Measurements from ENCODE around the gene JAZF1. TPM values are rescaled to one million over a fixed set of nuclear protein-coding genes. Genes with fewer than 3 reads are reported as not detected.

The JAZF1 gene
- total RNA-seq, 1 donor from 2014 or later = 6.4 TPM

DNA sequence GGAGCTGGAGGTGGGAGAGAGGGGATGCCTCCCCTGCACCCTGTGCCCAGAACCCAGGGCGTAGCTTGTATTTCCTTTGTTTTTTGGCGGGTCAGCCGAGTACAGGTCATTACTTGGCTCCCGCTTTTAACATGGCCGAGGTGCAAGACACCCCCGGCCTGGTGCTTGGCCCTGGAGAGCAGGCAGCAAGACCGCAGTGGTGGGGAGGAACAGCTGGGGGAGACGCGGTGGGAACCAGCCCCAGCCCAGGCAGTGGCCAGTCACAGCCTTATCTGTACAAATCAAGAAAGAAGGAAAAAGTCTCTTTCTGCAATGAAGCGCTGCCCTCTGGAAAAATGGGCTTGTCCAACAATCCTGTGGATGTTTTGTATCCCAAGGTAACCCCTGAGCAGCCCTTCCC lies 341.5 kb downstream of the JAZF1 start:
- no peaks in the 10 kb centered on the region for H3K27me3 Mint-ChIP-seq
- no peak overlapping the region for H3K27ac Mint-ChIP-seq
- no peak for DNase-seq (ENCODE audit: low spot score, unreplicated experiment)
- no peak overlapping the region for H3K4me3 Mint-ChIP-seq (ENCODE audit: low read depth)
- H3K4me1 Mint-ChIP-seq (ENCODE audit: low read depth) = peaks cover 6% of the 10 kb centered on the region
- no peaks in the 10 kb centered on the region for H3K9me3 Mint-ChIP-seq (ENCODE audit: low read depth)
- TF ChIP-seq, protein P1, sequence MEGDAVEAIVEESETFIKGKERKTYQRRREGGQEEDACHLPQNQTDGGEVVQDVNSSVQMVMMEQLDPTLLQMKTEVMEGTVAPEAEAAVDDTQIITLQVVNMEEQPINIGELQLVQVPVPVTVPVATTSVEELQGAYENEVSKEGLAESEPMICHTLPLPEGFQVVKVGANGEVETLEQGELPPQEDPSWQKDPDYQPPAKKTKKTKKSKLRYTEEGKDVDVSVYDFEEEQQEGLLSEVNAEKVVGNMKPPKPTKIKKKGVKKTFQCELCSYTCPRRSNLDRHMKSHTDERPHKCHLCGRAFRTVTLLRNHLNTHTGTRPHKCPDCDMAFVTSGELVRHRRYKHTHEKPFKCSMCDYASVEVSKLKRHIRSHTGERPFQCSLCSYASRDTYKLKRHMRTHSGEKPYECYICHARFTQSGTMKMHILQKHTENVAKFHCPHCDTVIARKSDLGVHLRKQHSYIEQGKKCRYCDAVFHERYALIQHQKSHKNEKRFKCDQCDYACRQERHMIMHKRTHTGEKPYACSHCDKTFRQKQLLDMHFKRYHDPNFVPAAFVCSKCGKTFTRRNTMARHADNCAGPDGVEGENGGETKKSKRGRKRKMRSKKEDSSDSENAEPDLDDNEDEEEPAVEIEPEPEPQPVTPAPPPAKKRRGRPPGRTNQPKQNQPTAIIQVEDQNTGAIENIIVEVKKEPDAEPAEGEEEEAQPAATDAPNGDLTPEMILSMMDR (IDR thresholded peaks at IDR 0.05; ENCODE audit: unreplicated experiment) = no peak
- peaks cover 3% of the 10 kb centered on the region for H3K36me3 Mint-ChIP-seq (ENCODE audit: insufficient read depth)

DNA sequence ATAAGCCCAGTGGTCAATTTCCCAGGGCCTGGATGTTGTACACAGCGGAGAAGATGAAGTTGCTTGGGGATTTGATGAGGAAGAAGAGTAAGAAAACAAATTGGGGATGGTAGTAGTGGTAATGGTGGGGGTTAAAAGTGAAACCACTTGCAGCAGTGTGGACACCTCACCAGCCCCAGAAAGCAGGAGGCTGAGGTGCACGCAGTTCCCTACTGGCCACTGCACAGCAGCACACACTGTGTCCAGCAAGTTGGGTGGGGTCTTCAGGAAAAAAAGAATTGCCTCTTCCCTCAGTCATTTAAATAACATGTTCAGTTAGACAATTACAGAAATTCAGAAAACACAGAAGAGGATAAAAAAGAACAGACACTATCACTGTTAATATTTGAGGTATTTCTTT lies 344.1 kb downstream of the JAZF1 start:
- H3K4me3 Mint-ChIP-seq (ENCODE audit: low read depth) = no peak overlapping the region

DNA sequence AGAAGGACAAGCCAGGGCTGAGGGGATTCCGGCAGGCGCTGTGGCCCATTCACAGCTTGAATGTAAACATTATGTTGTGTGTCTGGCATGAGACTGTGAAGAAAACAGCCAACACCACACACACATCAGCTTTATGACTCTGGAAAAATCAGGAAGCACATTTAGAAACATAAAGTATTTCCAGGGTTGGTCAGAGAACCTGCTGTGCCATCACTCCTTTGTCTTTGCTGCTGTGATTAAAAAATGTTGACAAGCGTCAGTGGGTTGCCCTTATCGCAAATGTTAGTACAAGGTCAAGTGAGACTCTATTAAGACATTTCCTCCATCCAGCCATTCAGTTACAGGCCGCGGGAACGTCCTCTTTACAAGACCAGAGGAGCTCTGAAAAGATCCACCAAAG lies 345.2 kb downstream of the JAZF1 start:
- H3K9me3 Mint-ChIP-seq (ENCODE audit: low read depth) = no peaks in the 10 kb centered on the region
- peaks cover 5% of the 10 kb centered on the region for H3K36me3 Mint-ChIP-seq (ENCODE audit: insufficient read depth)
- H3K27me3 Mint-ChIP-seq = no peaks in the 10 kb centered on the region
- peaks cover 6% of the 10 kb centered on the region for H3K4me1 Mint-ChIP-seq (ENCODE audit: low read depth)
- no peak overlapping the region for H3K4me3 Mint-ChIP-seq (ENCODE audit: low read depth)
- no peak overlapping the region for H3K27ac Mint-ChIP-seq
- DNase-seq (ENCODE audit: low spot score, unreplicated experiment) = no peak
- TF ChIP-seq, protein P1 (IDR thresholded peaks at IDR 0.05; ENCODE audit: unreplicated experiment) = no peak

More for the DNA sequence above, 344.1 kb downstream of the JAZF1 start:
- no peak for DNase-seq (ENCODE audit: low spot score, unreplicated experiment)
- TF ChIP-seq, protein P1 (IDR thresholded peaks at IDR 0.05; ENCODE audit: unreplicated experiment) = no peak
- Mint-ChIP-seq H3K27me3 (no peaks in the 10 kb centered on the region), H3K36me3 (ENCODE audit: insufficient read depth) (peaks cover 5% of the 10 kb centered on the region), H3K4me1 (ENCODE audit: low read depth) (peaks cover 6% of the 10 kb centered on the region), H3K9me3 (ENCODE audit: low read depth) (no peaks in the 10 kb centered on the region), H3K27ac (no peak overlapping the region)

DNA sequence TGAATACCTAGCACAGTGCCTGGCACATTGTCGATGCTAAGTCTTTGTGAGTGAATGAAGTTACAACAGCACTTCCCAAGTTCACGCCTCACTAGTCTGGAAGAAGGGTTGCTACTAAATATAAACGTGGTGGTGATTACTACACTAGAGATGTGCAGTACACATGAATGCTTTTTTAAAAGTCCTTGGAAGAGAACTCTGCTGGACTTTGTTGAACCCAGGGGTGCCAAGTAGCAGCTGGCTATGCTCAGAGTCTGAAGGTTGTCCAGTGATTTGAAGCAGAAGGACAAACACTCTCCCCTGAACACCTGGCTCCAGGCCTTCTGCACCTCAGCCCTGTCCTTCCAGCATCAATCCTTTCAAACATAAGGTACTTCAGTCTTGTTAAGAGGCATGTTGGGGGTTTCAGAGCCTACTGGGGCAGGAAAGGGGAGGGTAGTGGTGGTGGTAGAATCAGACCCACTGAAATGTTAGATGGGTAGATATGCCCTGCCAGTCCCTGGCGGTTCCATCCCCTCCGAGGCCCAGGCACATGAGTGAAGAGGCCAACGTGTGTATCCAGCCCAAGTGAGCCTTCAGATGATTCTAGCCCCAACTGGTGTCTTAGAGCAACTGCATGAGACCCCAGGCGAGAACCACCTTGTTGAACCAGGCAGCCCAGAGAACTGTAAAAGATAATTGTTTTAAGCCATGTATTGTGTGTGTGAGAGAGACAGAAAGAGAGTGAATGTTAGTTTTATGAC lies 346.2 kb downstream of the JAZF1 start:
- H3K4me3 Mint-ChIP-seq (ENCODE audit: low read depth) = no peak overlapping the region
- H3K36me3 Mint-ChIP-seq (ENCODE audit: insufficient read depth) = peaks cover 6% of the 10 kb centered on the region
- H3K4me1 Mint-ChIP-seq (ENCODE audit: low read depth) = peaks cover 6% of the 10 kb centered on the region
- no peaks in the 10 kb centered on the region for H3K9me3 Mint-ChIP-seq (ENCODE audit: low read depth)
- no peak overlapping the region for H3K27ac Mint-ChIP-seq
- TF ChIP-seq, protein P1 (IDR thresholded peaks at IDR 0.05; ENCODE audit: unreplicated experiment) = no peak
- no peak for DNase-seq (ENCODE audit: low spot score, unreplicated experiment)
- H3K27me3 Mint-ChIP-seq = no peaks in the 10 kb centered on the region

DNA sequence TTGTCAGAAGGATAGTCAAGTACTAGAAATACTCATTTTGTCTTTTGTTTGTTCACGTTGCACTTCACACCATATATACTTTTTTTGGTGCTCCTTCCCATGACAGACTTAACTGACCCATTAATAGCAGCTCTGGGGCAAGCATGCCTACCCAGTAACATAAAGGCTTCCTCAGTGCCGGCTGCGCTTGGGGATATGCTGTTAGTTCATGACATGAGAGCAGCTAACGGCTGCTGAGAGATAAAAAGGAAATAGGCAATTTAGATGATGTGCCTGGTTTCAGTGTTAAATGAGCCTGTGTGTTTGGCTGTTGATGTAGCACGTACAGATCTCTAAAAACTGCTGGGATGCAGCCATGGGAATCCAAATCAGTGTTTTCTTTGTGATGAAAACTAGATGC lies 354.2 kb downstream of the JAZF1 start:
- H3K27me3 Mint-ChIP-seq = no peaks in the 10 kb centered on the region
- TF ChIP-seq, protein P1 (IDR thresholded peaks at IDR 0.05; ENCODE audit: unreplicated experiment) = no peak
- H3K27ac Mint-ChIP-seq = no peak overlapping the region
- no peak for DNase-seq (ENCODE audit: low spot score, unreplicated experiment)
- peaks cover 10% of the 10 kb centered on the region for H3K36me3 Mint-ChIP-seq (ENCODE audit: insufficient read depth)
- H3K4me3 Mint-ChIP-seq (ENCODE audit: low read depth) = no peak overlapping the region
- no peaks in the 10 kb centered on the region for H3K9me3 Mint-ChIP-seq (ENCODE audit: low read depth)
- H3K4me1 Mint-ChIP-seq (ENCODE audit: low read depth) = no peaks in the 10 kb centered on the region

All from progenitor cell of endocrine pancreas (in vitro differentiated cells).